Stimulated activated naive B cell treated with anti-CD40 and anti-IgM and Interleukin-4, amounts not matched to agents 10 μg/mL and 1 μg/mL and 100 μg/mL, for 72 hours (primary cell): ENCODE data around the gene SCARB1.

Source experiments
- ATAC-seq, 2 donors: fragments of 150-1000 bp; cut with Tn5 transposase; replicated peaks; 2 replicates each; pipeline ENCODE4 v1.10.0; 2021; ENCODE audit warnings: moderate library complexity in 1 of 2
- DNase-seq: peaks from one replicate; pipeline ENCODE4 v3.0.0; 2021
- H3K27ac Mint-ChIP-seq: one replicate; pipeline ENCODE4 v1.8.0; 2022; ENCODE audit warnings: mild to moderate bottlenecking, mixed read lengths
- H3K27me3 Mint-ChIP-seq, 2 donors: one replicate each; pipeline ENCODE4 v1.8.0; 2022; ENCODE audit warnings: mixed read lengths in 2 of 2
- H3K36me3 Mint-ChIP-seq, 2 donors: one replicate each; pipeline ENCODE4 v1.8.0; 2022; ENCODE audit warnings: mixed read lengths in 2 of 2, mild to moderate bottlenecking in 1 of 2
- H3K4me1 Mint-ChIP-seq, 2 donors: one replicate each; pipeline ENCODE4 v1.8.0; 2022; ENCODE audit warnings: mixed read lengths in 2 of 2, mild to moderate bottlenecking in 1 of 2
- H3K4me3 Mint-ChIP-seq, 2 donors: one replicate each; pipeline ENCODE4 v1.8.0; 2022; ENCODE audit warnings: mild to moderate bottlenecking in 2 of 2, mixed read lengths in 2 of 2, moderate library complexity in 1 of 2
- H3K9me3 Mint-ChIP-seq, 2 donors: one replicate each; pipeline ENCODE4 v1.8.0; 2022; ENCODE audit warnings: mixed read lengths in 2 of 2, mild to moderate bottlenecking in 1 of 2

SCARB1 gene

DNA sequence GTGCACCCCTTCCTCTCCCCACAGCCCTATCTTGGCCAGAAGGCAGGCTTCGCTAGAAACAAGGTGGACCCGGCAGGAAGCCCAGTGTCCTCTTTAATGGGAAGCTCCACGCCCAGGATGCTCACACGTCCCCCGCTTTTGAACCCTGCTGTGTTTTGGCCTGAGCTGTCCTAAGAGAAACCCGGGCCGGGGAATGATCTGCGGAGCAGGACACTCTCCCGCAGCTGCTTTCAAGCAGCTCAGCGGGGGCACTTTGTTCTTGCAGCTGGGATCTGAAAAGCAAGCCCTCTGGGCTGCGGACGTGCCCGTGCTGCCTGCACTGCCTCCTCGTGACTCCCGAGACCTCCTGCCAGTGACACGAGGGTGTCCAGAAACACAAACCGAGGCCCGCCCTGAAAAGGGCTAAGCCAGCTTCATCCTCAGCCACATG is 30.0 kb downstream of the SCARB1 start:
- no peak for DNase-seq
- no peaks in the 10 kb centered on the region for H3K27me3 Mint-ChIP-seq
- peaks cover 10 to 14% of the 10 kb centered on the region in 2 donors for H3K4me1 Mint-ChIP-seq
- ATAC-seq: no peak
- H3K36me3 Mint-ChIP-seq: peaks cover 0 to 30% of the 10 kb centered on the region in 2 donors
- H3K4me3 Mint-ChIP-seq: no peak overlapping the region
- no peak overlapping the region for H3K27ac Mint-ChIP-seq
- peaks cover 0 to 3% of the 10 kb centered on the region in 2 donors for H3K9me3 Mint-ChIP-seq

DNA sequence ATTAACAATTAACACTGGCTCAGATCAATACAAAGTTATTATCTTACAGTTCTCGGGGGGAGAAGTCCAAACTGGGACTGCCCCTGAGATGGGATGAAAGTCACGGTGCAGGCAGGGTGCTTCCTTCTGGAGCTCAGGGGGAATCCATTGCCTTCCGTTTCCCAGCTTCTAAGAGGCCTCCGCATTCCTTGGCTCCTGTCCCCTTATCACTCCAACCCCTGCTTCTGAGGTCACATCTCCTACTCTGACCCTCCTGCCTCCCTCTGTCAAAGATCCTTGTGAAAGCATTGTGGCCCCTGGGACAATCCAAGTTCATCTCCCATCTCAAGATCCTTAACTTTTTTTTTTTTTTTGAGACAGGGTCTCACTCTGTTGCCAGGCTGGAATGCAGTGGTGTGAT is 30.8 kb downstream of the SCARB1 start:
- Mint-ChIP-seq H3K27me3 (no peaks in the 10 kb centered on the region), H3K27ac (no peak overlapping the region), H3K36me3 (peaks cover 0 to 30% of the 10 kb centered on the region in 2 donors), H3K4me3 (no peak overlapping the region), H3K4me1 (peaks cover 17 to 23% of the 10 kb centered on the region in 2 donors), H3K9me3 (peaks cover 0 to 3% of the 10 kb centered on the region in 2 donors)
- no peak for ATAC-seq
- no peak for DNase-seq

DNA sequence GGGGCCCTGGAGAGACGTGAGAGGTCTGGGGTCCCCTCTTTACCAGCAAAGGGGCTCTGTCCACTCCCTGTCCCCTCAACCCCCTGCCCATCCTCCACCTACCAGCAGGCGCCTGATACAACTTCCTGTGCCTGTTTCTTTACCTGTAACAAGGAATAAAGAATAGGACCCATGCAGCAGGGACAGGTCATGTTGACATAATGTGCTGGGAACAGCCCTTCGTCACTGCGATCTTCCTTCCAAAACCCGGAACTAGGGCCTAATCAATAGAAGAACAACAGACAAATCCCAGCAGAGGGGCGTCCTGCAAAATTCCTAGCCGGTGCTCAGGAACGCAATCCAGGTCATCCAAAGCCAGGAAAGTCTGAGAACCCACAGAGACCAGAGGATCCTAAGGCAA is 32.1 kb downstream of the SCARB1 start:
- DNase-seq (no peak), ATAC-seq (no peak)
- no peak overlapping the region for H3K4me3 Mint-ChIP-seq
- no peaks in the 10 kb centered on the region for H3K27me3 Mint-ChIP-seq
- peaks cover 0 to 3% of the 10 kb centered on the region in 2 donors for H3K9me3 Mint-ChIP-seq
- H3K36me3 Mint-ChIP-seq: peaks cover 3 to 27% of the 10 kb centered on the region in 2 donors
- H3K4me1 Mint-ChIP-seq: peaks cover 18 to 23% of the 10 kb centered on the region in 2 donors
- H3K27ac Mint-ChIP-seq: no peak overlapping the region

DNA sequence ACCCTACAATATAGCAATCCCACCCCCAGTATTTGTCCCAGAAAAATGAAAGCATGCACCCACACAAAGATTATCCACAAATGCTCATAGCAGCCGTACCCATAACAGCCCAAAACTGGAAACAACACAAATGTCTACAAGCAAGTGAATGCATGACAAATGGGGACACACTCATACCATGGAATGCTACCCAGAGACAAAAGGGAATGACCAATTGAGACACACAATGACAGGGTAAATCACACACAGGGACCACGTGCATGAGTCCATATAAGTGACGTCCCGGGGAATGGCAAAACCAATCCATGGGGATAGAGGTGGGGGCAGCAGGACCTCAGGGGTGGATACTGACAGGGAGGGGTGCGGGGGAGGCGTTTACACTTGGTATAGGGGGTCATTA is 33.4 kb downstream of the SCARB1 start:
- Mint-ChIP-seq H3K4me1 (peaks cover 20 to 23% of the 10 kb centered on the region in 2 donors), H3K27me3 (no peaks in the 10 kb centered on the region), H3K27ac (no peak overlapping the region), H3K4me3 (no peak overlapping the region), H3K36me3 (peaks cover 3 to 23% of the 10 kb centered on the region in 2 donors), H3K9me3 (peaks cover 0 to 3% of the 10 kb centered on the region in 2 donors)
- no peak for DNase-seq
- ATAC-seq: no peak

DNA sequence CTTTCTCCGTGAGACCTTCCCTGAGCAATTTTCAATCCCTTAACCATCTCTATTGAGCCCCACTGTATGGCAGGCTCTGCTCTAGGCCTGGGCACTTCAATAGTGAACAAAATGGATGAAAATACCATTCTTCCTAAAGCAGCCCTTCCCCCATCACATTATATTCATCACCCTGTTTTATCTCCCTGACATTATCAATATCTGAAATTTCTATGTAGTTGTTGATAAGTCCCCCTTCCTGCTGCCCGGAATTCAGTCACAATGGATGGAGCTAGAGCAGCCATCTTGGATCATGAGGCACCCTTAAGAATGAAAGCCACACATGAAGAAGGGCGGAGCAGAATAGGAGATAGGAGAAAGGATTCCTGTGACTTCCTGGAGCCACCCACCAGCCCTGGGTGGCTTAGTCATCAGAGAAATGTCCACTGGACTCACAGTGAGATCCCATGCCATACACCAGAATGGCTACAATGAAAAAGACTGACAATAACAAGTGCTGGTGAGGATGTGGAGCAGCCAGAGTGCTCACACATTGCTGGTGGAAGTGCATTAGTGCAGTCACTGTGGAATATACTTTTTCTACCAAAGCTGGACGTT is 33.9 kb downstream of the SCARB1 start:
- peak overlapping the region; percentile 7 for H3K27ac Mint-ChIP-seq
- no peaks in the 10 kb centered on the region for H3K27me3 Mint-ChIP-seq

DNA sequence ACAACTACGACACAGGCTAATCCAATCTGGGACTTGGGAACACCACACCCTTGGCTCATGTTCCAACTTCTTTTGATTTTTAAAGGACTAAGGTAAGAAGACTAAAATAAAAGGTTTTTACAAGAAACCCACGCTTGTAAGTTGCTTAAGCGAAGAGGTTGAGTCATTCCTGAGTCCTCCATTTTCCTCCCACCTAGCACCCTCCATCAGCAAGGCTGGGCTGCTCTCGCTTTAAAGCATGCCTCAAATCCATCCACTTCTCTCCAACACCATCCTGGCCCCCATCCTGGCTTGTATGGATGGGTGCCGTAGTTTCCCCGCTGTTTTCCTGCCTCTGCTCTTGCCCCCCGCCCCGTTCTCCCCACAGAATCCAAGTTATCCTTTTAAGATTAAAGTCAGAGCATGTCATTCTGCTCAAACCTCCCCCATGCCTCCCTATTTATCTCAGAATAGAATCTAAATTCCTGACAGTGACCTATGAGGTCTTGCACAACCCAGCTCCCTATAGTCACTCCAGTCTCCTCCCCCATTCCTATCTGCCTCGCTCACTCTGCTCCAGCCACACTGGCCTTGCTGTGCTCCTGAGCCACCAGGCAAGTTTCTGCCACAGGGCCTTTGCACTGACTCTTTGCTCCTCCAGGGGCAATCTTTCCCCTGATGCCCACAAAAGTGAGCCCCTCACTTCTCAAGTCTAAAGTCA is 34.5 kb downstream of the SCARB1 start:
- DNase-seq (no peak), ATAC-seq (no peak)
- no peak overlapping the region for H3K4me3 Mint-ChIP-seq
- peaks cover 5 to 23% of the 10 kb centered on the region in 2 donors for H3K36me3 Mint-ChIP-seq
- peak overlapping the region; percentile 7 for H3K27ac Mint-ChIP-seq
- H3K27me3 Mint-ChIP-seq: no peaks in the 10 kb centered on the region
- H3K9me3 Mint-ChIP-seq: peaks cover 0 to 3% of the 10 kb centered on the region in 2 donors
- peaks cover 20 to 23% of the 10 kb centered on the region in 2 donors for H3K4me1 Mint-ChIP-seq

More for the DNA sequence above, 33.9 kb downstream of the SCARB1 start:
- peaks cover 20 to 23% of the 10 kb centered on the region in 2 donors for H3K4me1 Mint-ChIP-seq
- H3K9me3 Mint-ChIP-seq: peaks cover 0 to 3% of the 10 kb centered on the region in 2 donors
- no peak overlapping the region for H3K4me3 Mint-ChIP-seq
- peaks cover 3 to 23% of the 10 kb centered on the region in 2 donors for H3K36me3 Mint-ChIP-seq
- DNase-seq: no peak
- no peak for ATAC-seq

DNA sequence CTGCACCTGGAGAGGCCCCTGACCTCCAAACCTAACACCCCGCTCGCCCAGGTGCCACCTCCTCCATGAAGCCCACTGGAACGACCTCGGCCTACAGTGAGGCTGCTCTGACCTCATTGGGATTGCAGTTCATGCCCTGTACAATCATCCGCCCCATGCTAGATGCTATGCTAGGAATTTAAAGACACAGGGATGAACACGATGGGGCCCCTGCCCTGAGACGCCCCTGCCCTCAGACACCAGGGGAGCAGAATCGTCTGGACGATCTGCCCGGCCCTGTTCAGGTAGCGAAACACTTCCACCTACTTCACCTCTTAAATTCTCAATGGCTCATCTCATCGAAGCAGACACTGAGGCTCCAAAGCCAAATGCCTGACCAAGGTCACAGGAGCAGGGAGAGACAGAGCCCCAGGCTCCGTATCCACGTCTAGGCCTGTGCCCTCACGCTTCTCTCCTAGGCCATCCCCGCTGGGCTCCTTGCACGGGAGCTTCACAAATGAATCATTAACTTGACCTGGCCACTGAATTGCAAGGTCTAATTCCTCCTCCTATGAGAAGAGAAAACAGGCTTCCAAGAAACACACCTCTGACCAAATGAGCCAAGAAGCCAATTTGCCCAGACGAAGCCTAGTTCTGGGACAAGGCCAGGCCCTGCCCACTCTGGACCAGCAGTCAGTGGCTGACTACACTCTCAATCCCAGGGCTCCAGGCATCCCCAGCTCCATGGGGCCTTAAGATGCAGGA is 35.2 kb downstream of the SCARB1 start:
- DNase-seq (no peak), ATAC-seq (no peak)
- Mint-ChIP-seq H3K9me3 (peaks cover 0 to 3% of the 10 kb centered on the region in 2 donors), H3K36me3 (peaks cover 5 to 23% of the 10 kb centered on the region in 2 donors), H3K4me1 (peaks cover 20 to 23% of the 10 kb centered on the region in 2 donors), H3K27ac (peak overlapping the region; percentile 44), H3K4me3 (no peak overlapping the region), H3K27me3 (no peaks in the 10 kb centered on the region)

DNA sequence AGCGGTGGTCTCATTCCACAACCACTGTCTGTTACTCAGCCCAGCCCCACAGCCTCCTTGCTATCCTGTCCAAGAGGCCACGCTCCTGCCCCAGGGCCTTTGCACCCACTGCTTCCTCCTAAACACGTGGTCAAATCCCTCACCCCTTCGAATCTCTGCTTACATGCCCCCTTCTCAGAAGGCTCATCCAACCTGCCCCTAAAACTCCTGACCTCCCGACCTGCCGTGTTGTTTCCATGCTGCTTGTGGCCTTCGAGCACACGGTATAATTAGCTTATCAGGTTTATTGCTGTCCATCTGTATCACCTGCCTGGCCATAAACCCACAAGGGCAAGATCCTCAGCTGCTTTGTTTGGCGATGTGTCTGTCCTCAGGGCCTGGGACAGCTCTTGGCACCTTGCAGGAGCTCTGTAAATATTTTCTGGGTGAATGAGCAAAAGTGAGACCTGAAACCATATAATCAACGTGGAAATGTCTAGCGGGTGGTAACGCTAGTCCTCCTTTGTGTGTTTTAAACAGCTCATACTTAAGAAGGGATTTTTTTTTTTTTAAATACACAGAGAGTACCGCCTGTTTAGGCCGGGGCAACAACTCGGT is 36.0 kb downstream of the SCARB1 start:
- ATAC-seq: peak; percentile 36 to 66
- Mint-ChIP-seq H3K4me1 (peaks cover 18 to 23% of the 10 kb centered on the region in 2 donors), H3K27ac (peak overlapping the region; percentile 65), H3K4me3 (no peak overlapping the region), H3K36me3 (peaks cover 5 to 19% of the 10 kb centered on the region in 2 donors), H3K27me3 (no peaks in the 10 kb centered on the region), H3K9me3 (peaks cover 0 to 3% of the 10 kb centered on the region in 2 donors)
- no peak for DNase-seq

DNA sequence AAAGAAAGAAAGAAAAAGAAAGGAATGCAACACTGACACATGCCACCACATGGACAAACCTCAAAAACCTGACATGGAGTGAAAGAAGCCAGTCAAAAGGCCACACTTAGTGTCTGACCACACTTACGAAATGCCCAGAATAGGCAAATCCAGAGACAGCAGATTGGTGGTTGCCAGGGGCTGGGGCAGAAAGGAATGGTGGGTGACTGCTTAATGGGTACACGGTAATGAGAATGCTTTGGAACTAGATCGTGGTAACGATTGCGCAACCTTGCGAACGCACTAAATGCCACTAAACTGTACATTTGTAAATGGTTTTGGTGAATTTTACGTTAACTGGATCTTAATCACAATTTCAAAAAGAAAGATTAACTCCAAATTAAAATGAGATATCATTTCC is 39.5 kb downstream of the SCARB1 start:
- no peak for DNase-seq
- Mint-ChIP-seq H3K27me3 (no peaks in the 10 kb centered on the region), H3K27ac (no peak overlapping the region), H3K36me3 (peaks cover 18 to 21% of the 10 kb centered on the region in 2 donors), H3K4me3 (no peak overlapping the region), H3K4me1 (peaks cover 15 to 29% of the 10 kb centered on the region in 2 donors), H3K9me3 (no peaks in the 10 kb centered on the region)
- ATAC-seq: no peak

DNA sequence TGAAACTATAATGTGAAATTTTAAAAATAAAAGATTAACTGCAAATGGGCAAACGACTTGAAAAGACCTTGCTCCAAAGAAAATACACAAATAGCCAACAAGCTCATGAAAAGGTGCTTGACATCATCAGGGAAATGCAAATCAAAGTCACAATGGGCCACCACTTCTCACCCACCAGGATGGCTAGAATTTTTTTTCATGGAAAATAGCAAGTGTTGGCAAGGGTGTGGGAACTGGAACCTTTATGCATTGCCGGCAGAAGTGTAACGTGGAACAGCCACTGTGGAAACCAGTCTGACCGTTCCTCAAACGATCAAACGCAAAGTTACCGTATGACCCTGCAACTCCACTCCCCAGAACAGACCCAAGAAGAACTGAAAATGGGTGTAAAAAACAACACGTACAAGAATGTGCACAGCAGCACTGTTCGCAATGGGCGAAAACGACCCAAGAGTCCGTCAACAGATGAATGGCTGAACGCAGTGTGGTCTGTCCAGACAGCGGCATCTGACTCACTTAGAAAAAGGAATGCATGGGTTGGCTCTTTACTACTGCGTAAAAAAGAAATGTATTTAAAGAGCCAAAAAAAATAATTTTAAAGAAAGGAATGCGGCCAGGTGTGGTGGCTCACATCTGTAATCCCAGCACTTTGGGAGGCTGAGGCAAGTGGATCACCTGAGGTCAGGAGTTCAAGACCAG is 40.2 kb downstream of the SCARB1 start:
- Mint-ChIP-seq H3K4me3 (no peak overlapping the region), H3K27ac (no peak overlapping the region), H3K9me3 (no peaks in the 10 kb centered on the region), H3K36me3 (peaks cover 21% of the 10 kb centered on the region in 2 donors), H3K27me3 (no peaks in the 10 kb centered on the region), H3K4me1 (peaks cover 9 to 21% of the 10 kb centered on the region in 2 donors)
- no peak for DNase-seq
- no peak for ATAC-seq

DNA sequence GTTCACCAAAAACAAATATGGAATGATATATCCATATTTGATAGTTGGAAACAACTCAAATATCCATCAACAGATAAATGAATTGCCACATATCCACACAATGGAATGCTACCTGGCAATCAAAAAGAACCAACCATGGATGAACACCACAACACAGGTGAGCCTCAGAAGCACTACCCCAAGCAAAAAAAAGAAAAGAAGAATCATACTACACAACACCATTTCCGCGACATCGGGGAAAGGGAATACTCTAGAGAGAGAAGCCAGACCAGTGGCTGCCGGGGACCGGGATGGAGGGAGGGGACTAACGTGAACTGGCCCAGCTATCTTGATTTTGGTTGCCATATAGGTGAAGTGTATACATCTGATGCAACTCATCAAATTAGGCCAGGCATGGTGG is 41.4 kb downstream of the SCARB1 start:
- Mint-ChIP-seq H3K4me1 (peaks cover 4 to 10% of the 10 kb centered on the region in 2 donors), H3K4me3 (no peak overlapping the region), H3K36me3 (peaks cover 18 to 26% of the 10 kb centered on the region in 2 donors), H3K27me3 (no peaks in the 10 kb centered on the region), H3K27ac (no peak overlapping the region), H3K9me3 (no peaks in the 10 kb centered on the region)
- no peak for DNase-seq
- no peak for ATAC-seq

DNA sequence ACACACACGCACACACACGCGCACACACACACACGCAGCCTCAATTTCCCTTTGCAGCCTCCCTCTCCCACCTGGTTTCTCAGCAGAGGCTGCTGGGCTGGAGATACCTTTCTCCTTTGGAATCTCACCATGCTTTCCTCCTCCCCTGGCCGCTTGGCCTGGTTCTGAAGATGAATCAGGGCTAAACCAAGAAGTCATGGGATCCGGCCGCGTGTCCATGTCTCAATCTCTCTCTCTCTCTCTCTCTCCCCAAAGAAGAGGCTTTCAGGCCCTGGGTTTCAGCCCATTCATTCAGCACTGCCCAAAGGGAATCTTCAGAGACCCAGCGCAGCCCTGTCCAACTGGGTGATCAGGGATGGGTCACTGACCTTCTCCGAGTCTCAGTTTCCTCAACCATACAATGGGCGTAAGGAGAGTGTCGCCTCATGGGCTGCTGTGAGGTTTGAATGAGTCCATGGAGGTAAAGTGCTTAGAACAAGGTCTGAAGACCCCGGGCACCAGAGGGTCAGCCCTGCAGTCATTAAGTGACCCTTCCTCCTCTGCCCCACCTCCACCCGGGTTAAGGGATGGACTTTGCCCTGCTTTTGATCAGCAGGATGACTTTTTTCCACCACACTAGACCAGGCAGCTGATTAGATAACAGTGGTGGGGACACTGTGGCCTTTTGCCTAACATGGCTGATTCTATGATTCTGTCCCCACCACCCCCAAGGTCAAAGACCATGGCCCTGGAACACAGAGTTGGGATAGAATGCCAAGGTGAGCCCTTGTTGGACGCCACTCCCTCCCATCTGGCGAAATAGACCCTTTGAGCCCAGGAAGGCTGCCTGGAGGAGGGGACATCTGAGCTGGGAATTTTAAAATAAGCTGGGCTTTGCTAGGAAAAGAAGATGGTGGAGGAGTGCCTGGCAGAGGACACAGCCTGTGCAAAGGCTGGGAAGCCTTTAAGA is 42.1 kb downstream of the SCARB1 start:
- Mint-ChIP-seq H3K27ac (no peak overlapping the region), H3K9me3 (no peaks in the 10 kb centered on the region), H3K4me3 (no peak overlapping the region), H3K27me3 (no peaks in the 10 kb centered on the region), H3K36me3 (peaks cover 18 to 26% of the 10 kb centered on the region in 2 donors), H3K4me1 (peaks cover 4 to 10% of the 10 kb centered on the region in 2 donors)
- DNase-seq: no peak
- ATAC-seq: no peak

DNA sequence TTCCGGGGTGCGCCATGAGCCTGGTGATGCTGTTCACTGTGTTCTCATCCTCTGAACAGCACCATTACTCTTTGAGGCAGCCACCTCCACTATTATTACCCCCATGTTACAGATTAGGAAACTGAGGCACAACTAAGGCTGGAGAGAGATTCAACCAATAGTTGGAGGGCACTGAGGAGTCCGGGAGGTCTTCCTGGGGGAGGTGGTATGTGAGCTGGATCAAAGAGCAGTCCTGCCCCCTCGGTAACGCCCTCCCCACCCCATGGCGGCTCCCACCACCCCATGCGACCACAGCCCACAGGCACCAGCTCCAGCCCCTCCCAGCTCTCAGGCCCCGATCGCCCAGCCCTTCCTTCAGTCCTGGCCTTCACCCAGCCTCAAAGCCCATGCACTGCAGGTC is 43.5 kb downstream of the SCARB1 start:
- no peaks in the 10 kb centered on the region for H3K27me3 Mint-ChIP-seq
- ATAC-seq: no peak

More for the DNA sequence above, 43.5 kb downstream of the SCARB1 start:
- H3K36me3 Mint-ChIP-seq: peaks cover 26 to 37% of the 10 kb centered on the region in 2 donors
- no peaks in the 10 kb centered on the region for H3K9me3 Mint-ChIP-seq
- H3K4me1 Mint-ChIP-seq: peaks cover 2 to 10% of the 10 kb centered on the region in 2 donors
- DNase-seq: no peak
- H3K27ac Mint-ChIP-seq: no peak overlapping the region
- H3K4me3 Mint-ChIP-seq: no peak overlapping the region
